ENCODE measurements around the gene RUNX2.

Gene RUNX2

DNA sequence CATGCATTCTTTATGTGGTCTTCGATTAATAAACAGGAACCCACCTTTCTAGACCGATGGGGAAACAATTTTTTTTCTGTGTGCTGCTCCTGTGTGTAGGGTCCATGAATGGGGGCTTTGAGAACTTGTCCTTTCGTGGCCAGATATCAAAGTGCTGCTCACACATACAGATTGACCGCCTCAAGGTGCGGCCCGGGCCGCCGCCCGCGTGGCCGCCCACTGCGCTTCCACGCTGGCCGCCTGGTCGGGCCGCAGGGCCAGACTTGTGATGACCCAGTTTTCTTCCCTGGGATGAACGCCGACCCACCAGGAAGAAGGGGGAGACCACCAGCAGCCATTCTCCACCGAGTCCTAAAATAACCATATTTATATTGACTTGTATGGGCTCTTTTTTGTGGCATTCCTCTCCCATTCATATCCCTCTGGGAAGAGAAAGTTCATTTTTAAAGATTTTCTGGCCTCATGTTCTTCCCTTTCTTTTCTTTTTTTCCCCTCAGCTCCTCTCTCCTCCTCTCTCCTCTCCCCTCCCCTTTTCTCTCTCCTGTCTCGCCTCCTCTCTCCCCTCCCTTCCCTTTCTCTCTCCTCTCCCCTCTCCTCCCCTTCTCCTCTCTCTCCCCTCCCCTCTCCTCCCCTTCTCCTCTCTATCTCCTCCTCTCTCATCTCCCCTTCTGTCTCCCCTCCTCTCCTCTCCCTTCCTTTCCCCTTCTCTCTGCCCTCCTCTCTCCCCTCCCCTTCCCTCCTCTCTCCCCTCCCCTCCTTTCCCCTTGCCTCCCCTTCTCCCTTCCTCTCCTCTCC, 314.4 kb downstream of the RUNX2 start:
- DNase-seq, result no peak
- in situ Hi-C loops (cut with MboI; ENCODE audit: low pct_unique_long_range_greater_than_20kb, low sequenced_read_pairs), result no loop called here

DNA sequence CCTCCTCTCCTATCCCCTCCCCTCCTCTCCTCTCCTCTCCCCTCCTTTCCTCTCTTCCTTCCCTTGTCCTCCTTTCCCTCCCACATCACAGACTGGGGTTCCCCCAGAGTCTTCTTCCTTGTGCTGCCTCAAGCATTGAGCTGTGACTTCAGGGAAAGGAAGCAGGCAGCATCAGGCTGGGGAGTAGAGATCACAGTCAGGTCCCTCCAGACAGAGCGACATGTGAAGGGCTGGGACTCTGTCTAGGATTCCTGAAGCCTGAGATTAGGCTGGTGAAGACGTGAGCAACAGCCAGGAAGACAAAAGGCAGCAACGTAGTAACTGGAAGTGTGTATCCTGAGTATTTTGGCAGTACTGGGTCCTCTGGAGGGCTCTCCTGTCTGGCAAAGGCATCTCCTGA, 315.0 kb downstream of the RUNX2 start:
- no peak for DNase-seq
- in situ Hi-C loops (cut with MboI; ENCODE audit: low pct_unique_long_range_greater_than_20kb, low sequenced_read_pairs), result no loop called here

GRCh38 chr6:45644720-45645119, 316.6 kb downstream of the RUNX2 start:
- in situ Hi-C loops (cut with MboI; ENCODE audit: low pct_unique_long_range_greater_than_20kb, low sequenced_read_pairs), result no loop called here
- DNase-seq, result no peak

GRCh38 chr6:45645302-45645701, 317.2 kb downstream of the RUNX2 start:
- in situ Hi-C loops (cut with MboI; ENCODE audit: low pct_unique_long_range_greater_than_20kb, low sequenced_read_pairs), result no loop called here
- DNase-seq, result no peak

- in situ Hi-C loops (cut with MboI; ENCODE audit: low pct_unique_long_range_greater_than_20kb, low sequenced_read_pairs), result no loop called here
- no peak for DNase-seq
These were observed 319.5 kb downstream of the RUNX2 start for GRCh38 chr6:45647341-45648261.

DNA sequence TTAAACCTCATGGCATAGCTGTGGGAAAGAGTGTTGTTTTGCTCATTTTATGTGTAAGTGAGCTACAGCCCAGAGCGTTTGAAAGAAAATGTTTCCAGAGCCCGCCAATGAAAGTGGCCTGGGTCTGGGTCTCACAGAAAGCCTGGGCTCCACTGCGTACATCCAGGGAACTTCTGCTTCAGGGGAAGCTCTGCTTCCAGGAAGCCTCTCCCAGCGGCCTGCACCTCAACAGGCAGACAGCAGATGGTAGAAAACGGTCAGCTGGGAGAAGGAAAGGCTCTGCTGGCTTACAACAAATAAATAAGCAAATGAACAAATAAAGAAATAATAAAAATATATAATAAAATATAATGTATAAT, 320.1 kb downstream of the RUNX2 start:
- in situ Hi-C loops (cut with MboI; ENCODE audit: low pct_unique_long_range_greater_than_20kb, low sequenced_read_pairs), result no loop called here
- DNase-seq, result no peak

DNA sequence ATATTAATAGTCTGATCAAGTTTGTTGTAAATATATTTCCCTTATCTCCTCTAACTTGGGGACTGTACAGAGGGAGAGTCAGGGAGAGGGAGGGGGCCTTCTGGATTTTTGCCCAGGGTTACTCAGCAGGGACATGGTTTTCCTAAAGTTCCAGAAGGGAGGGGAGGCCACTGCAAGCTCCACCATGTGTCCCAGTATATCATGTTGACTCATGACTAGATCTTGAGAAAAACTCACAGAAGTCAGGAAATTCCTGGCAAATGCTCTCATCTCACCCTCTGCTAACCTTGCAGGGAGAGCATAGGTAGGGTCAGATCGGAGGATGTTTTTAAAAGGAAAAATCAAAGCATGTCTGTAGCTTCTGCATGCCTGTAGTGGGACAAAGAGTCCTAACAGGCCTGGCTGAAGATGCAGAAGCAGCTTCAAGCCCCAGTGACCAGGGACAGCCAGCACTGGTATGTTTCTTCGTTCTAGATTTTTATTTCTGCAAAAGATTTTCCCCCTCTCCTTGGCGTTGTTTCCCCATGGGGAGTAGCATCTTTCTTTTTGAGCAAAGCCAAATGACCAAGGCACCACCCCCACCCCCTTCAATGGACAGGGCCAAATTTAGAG, 322.5 kb downstream of the RUNX2 start:
- in situ Hi-C loops (cut with MboI; ENCODE audit: low pct_unique_long_range_greater_than_20kb, low sequenced_read_pairs), result no loop called here
- DNase-seq, result no peak

DNA sequence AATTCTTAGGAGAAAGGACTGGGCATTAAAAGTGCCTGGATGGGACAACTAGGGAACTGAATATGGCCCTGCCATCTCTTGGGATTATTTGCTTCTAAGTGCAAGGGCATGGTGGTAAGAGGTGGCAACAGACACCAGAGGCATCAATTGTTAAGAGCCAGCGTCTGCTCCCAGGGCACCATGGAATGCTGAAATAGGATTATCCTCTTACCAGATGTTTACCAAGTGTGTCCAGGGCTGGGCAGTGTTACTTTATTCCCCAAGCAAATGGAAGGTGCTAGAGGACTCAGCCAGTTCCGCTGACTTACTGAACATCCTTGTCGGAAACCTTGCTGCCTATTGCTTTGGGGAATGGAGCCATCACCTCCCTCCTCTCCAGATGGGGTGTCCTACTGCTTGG, 323.2 kb downstream of the RUNX2 start:
- no peak for DNase-seq
- in situ Hi-C loops (cut with MboI; ENCODE audit: low pct_unique_long_range_greater_than_20kb, low sequenced_read_pairs), result no loop called here

DNA sequence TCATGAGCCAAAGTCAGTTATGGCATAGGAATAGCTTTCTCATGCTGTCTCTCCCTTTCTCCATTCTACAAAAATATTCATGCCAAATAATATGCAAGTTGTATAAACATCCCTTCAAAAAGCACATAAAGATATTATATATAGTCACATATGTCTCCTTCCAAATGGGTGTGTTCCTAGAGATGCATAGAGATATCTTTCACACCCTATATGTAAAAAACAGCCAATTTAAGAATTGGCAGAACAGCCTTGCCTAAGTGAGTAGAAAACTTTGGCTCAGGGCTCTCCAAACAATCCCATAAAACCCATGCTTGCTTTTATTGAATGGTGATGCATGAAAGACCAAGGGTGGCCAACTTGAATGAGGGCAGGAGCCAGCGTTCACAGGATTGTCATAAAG, 324.3 kb downstream of the RUNX2 start:
- DNase-seq, result no peak
- in situ Hi-C loops (cut with MboI; ENCODE audit: low pct_unique_long_range_greater_than_20kb, low sequenced_read_pairs), result no loop called here

DNA sequence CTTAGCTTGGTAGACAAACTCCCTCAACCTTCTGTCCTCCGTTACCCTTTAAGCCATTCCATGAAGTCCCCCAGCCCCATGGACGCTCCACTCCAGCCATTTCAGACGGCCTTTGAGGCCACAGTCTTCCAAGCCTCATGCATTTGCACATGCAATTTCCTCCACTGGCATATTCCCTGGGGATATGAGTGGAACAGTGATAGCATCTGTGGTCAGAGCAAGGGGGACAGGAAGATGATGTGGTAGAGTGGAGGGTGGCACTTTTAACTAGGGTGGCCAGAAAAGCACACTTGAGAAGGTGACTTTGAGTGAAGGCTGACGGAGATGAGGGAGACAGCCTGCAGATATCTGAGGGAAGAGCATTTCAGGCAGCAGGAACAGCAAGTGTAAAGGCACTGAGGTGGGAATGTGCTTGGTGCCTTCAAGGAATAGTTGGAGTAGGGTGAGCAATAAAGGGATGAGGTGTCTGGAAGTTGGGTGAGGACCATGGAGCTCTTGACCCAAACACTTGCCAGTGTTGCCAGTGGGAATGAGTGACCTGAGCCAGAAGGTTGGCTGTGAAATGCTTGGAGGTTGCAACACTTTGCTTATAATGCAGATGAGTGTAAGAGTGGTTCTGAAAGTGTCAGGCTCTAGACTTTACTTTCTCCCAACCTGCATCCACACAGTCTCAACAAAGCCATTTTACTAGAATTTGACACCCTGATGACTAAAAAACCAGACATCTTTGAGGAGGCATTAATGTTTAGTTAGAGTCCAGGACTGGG, 325.2 kb downstream of the RUNX2 start:
- no peak for DNase-seq
- in situ Hi-C loops (cut with MboI; ENCODE audit: low pct_unique_long_range_greater_than_20kb, low sequenced_read_pairs), result no loop called here

- in situ Hi-C loops (cut with MboI; ENCODE audit: low pct_unique_long_range_greater_than_20kb, low sequenced_read_pairs), result no loop called here
- no peak for DNase-seq
These were observed 326.5 kb downstream of the RUNX2 start for GRCh38 chr6:45654673-45655072.

GRCh38 chr6:45655745-45656476, 327.8 kb downstream of the RUNX2 start:
- no peak for DNase-seq
- in situ Hi-C loops (cut with MboI; ENCODE audit: low pct_unique_long_range_greater_than_20kb, low sequenced_read_pairs), result no loop called here

DNA sequence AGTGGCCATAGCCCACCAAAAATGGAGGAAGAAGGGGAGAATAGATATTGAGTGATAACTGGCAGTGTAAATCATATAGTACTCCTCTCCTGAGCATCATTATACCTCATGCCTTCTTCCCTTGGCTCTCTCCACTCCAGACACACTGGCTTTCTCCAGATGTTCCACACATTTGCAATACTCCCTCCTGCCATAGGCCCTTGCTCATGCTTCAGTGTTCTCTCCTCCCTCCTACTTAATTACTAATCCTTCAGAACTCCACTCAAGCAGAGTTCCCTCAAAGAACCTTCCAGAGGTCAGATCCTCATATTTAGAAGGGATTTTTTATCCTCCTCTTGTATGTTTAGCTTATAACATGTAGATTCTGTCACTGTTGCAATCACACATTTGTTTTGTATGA, 329.1 kb downstream of the RUNX2 start:
- in situ Hi-C loops (cut with MboI; ENCODE audit: low pct_unique_long_range_greater_than_20kb, low sequenced_read_pairs), result no loop called here
- DNase-seq, result no peak

GRCh38 chr6:45658400-45658799, 330.3 kb downstream of the RUNX2 start:
- DNase-seq, result no peak
- in situ Hi-C loops (cut with MboI; ENCODE audit: low pct_unique_long_range_greater_than_20kb, low sequenced_read_pairs), result no loop called here

DNA sequence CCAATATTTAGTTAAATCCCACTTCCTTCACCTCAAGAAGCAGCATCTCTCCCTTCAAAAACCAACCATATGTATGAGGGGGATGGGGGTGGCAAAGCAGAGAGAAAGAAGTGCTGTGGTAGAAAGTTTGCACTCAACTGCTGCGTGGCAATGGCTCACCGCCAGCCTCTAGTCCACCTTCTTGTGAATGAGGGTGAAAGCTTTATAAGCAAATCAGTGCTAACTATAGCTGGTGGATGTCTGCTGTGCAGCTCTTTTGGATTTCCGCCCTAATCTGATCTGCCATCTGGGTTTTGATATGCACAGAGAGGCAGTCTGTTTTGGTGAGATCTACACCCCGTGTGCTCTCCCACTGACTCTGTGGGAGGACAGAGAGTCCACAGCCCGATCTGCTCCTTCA, 330.8 kb downstream of the RUNX2 start:
- no peak for DNase-seq

DNA sequence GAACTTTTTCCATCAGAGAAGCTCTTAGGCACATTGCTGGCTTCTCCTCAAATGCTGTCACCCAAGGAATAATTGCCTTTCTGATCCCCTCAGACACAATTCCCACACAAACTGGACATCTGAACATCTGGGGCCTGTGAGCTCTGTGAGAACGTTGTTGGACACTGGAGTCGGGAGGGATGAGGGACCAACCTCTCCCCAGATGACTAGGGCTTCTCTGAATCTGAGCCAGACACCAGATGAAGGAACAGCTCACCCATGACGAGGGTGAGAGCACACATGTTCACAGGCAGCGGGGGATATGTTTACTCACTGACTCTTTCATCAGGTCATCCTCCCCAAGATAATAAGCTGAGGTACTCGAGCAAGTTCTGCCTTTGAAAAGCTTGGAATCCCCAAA, 333.5 kb downstream of the RUNX2 start:
- in situ Hi-C loops (cut with MboI; ENCODE audit: low pct_unique_long_range_greater_than_20kb, low sequenced_read_pairs), result no loop called here
- DNase-seq, result no peak

More for the DNA sequence above, 330.8 kb downstream of the RUNX2 start:
- in situ Hi-C loops (cut with MboI; ENCODE audit: low pct_unique_long_range_greater_than_20kb, low sequenced_read_pairs), result no loop called here

GRCh38 chr6:45663251-45664221, 335.4 kb downstream of the RUNX2 start:
- in situ Hi-C loops (cut with MboI; ENCODE audit: low pct_unique_long_range_greater_than_20kb, low sequenced_read_pairs), result no loop called here
- DNase-seq, result no peak

DNA sequence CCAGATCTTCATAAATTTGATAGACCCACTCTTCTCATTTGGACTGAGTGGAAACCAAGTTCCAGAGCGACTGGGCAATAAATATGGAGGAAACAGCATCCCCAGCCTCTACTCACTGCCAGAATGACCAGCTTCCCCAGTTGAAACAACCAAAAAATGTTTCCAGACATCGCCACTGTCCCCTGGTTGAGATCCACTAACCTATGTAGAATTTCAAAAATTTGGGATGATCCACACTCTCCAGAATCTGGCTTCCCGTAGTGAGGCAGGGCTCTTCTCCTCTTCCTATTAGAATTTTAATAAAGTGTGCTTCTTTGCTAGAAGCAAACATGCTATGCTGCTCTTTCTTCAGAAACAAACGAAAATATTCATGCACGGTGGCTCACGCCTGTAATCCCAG, 336.6 kb downstream of the RUNX2 start:
- DNase-seq, result no peak
- in situ Hi-C loops (cut with MboI; ENCODE audit: low pct_unique_long_range_greater_than_20kb, low sequenced_read_pairs), result no loop called here
